ENCODE measurements around the gene BGLAP. TPM values are rescaled to one million over a fixed set of nuclear protein-coding genes. Genes with fewer than 3 reads are reported as not detected.
"Not testable (repeated sequence)": the region's sequence is repeated elsewhere in the genome, so short reads cannot be mapped to it uniquely, and the experiment has no call there.

BGLAP gene
- 0.45 and 0.74 TPM in 2 replicates for polyA plus RNA-seq (2014; cell fraction: cytosol; rRNA removed)
- 5.9 and 10.0 TPM in 2 replicates for polyA plus RNA-seq (2014; cell fraction: nucleus; rRNA removed)

DNA sequence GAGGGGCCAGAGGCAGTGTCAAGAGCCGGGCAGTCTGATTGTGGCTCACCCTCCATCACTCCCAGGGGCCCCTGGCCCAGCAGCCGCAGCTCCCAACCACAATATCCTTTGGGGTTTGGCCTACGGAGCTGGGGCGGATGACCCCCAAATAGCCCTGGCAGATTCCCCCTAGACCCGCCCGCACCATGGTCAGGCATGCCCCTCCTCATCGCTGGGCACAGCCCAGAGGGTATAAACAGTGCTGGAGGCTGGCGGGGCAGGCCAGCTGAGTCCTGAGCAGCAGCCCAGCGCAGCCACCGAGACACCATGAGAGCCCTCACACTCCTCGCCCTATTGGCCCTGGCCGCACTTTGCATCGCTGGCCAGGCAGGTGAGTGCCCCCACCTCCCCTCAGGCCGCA, at the start of gene BGLAP:
TSS of gene BGLAP (plus strand) at position 259 of the 400 bp plus-strand sequence. CDS start at position 307, 48 bp downstream.
- no peak for DNase-seq (ENCODE audit: low spot score)

DNA sequence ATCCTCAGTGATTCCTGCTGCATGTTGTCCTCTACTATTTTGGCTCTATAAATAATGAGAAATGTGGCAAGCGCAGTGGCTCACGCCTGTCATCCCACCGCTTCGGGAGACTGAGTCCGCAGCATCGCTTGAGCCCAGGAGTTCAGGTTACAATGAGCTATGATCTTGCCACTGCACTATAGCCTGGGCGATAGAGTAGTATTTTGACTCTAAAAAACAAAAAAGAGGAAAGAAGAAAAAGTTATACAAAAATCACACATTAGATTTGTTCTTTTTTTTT, 48.8 kb upstream of the BGLAP start:
- DNase-seq (ENCODE audit: low spot score), result no peak

DNA sequence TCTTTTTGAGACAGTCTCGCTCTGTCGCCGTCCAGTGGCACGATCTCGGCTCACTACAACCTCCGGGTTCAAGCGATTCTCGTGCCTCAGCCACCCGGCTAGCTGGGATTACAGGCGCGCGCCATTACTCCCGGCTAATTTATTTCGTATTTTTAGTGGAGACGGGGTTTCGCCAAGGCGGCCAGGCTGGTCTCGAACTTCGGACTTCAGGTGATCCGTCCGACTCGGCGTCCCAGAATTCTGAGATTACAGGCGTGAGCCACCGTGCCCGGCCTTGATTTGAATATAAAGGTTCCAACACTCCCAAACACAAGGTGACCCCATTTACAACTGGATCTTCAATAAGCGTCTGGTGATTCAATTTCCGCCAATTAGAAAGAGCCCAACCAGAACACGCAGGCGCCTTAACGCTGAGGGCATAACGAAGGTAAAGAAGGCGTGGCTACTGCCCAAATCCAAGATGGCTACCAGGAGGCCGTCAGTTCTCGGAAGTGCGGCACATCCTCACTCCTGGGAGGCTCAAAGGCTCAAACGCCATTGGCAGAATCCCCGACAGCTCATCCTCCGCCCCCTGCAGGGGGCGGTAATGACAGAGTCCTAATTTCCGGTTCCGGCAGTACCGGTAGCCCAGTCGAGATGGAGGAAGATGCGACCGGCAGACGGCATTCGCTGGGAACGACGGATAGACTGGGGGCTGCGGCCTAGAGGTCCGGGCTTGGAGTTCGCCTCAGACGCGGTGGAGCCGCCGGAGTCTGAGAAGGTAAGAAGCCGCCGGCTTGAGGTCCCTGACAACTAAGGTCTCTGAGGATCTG, 48.3 kb upstream of the BGLAP start, which contains the start of gene SLC25A44:
TSS of gene SLC25A44 (plus strand) at position 617 of the 812 bp plus-strand sequence. CDS start 5,744 bp downstream, outside the sequence.
- peak; percentile 100 for DNase-seq (ENCODE audit: low spot score)

DNA sequence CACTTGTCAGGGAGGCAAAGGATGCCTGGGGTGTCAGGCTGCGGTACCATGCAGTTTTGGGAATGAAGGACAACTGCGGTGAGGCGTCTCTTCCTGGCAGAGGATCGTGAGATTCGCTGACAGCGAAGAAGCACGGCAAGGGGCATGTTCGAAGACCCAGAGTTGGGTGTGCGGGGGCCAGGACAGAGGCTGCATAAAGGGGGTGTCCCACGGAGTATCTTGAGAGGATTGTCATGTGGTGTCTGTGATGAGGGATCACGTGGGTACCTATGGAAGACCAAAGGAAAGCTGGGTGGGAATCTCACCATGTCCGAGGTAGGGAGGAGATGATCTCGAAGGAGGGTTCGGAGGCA, 47.7 kb upstream of the BGLAP start:
- no peak for DNase-seq (ENCODE audit: low spot score)

DNA sequence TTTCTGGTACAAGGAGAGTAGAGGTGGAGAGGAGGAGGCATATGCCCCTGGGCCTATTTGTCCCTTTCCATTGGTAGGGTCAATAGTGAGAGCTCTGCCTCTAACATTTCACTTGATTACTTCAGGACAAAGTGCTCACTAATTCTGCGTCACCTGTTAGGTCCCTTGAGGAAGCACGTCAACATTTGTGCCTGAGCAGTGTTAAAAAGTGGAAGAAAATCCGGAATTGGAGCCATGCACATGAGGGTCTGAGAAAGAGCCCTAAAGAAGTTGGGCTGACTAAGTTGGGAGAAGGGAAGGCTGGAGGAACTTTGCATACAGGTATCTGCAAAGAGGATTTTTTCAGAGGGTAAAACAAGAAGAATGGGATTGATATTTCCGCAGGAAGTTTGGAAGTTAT, 46.1 kb upstream of the BGLAP start:
- DNase-seq (ENCODE audit: low spot score), result no peak

DNA sequence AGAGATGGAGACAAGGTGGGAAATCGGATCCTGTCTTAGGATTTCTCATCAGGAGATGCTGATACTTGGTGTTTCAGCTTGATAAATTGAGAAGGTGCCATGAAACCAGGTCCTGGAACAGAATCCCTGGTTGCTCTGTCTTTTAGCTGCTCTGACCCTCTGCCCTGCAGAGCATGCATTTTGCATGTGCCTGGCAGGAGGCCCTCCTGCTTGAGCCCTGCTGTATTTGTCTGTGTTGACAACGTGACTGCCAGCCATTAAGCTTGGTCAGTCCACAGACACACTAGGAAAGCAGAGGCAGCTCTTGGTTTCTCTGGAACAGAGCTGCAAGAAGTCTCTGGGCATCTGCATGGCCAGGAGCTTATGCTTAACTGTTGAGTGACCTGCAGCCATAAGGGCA, 45.5 kb upstream of the BGLAP start:
- DNase-seq (ENCODE audit: low spot score), result no peak

DNA sequence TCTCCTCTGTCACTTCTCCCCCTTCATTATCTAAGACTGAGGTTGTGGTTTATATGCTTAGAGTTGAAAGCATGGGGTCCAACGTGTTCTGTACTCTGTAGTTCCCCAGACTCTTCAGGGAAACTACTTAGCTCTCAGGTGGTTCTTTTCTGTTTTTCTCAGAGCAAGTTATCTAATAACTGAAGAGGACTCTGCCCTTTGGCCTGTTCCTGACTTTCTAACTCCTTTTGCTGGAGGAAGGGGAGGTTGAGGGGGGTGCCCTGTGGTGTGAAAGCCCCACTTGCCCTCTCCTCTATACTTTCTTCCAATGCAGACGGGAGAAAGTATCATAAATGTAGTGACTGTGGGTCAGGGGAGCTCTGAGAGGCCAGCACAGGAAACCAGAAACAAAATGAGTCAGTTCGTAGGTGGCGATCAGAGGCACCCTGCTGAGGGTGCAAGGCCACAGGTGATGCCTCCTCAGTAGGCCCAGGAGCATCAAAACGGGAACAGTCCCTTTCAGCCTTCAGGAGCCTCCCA, 43.1 kb upstream of the BGLAP start:
- DNase-seq (ENCODE audit: low spot score), result no peak

DNA sequence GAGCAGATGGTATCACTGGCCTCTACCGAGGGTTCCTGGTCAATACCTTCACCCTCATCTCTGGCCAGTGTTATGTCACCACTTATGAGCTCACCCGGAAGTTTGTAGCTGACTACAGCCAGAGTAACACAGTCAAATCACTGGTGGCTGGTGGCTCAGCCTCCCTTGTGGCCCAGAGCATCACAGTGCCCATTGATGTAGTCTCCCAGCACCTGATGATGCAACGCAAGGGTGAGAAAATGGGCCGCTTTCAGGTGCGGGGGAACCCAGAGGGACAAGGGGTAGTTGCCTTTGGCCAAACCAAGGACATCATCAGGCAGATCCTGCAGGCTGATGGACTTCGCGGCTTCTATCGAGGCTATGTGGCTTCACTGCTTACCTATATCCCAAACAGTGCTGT, 41.9 kb upstream of the BGLAP start:
- DNase-seq (ENCODE audit: low spot score), result no peak

DNA sequence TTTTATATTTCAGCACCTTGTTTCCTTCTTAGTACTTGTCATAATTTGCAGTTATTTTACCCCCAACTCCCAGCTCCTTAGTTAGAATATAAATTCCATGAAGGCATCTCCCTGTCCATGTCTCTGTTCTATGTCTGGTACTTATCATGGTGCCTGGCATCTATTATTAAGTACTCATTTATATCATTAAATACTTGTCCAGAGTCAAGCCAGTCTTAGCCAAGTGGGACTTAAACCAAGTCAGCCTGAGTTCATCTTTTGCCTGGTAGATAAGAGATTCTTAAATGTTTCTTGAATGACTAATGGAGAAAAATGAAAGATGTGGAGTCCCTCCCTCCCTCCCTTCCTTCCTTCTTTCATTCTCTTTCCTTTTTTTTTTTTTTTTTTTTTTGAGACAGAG, 38.7 kb upstream of the BGLAP start:
- no peak for DNase-seq (ENCODE audit: low spot score)

DNA sequence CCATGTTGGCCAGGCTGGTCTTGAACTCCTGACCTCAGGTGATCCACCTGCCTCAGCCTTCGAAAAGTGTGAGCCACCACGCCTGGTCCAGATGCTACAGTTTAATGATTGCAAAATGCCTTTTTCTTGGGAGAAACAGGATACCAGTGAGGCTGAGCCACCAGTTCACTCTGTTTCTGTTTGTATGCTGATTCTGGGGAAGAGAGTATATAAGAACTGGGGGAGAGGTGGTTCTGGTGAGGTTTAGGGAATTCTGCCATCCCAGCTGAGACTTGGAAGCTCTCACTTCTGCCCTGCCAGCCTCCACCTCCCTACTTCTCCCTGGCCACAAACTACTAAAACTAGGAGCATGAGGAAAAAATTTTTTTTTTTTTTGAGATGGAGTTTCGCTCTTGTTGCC, 37.3 kb upstream of the BGLAP start:
- DNase-seq (ENCODE audit: low spot score), result no peak

DNA sequence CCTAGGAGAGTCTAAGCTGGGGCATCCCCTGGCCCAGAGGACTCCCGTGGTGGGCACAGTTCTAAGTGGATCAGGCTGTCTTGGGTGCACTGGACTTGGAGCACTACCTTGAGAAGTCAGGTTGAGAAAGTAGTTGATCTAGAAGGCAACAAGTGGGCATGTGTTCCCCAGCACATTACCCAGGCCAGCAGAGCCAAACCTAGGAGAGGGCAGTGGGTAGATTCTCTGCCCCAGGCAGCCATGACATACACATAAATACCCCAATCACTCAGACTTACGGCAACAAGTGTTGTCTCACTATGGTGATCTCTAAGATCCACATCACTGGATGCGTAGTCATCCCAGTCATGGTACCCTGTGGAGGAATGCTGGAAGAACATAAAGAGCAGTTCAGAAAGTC, 30.7 kb upstream of the BGLAP start:
- DNase-seq (ENCODE audit: low spot score), result no peak

DNA sequence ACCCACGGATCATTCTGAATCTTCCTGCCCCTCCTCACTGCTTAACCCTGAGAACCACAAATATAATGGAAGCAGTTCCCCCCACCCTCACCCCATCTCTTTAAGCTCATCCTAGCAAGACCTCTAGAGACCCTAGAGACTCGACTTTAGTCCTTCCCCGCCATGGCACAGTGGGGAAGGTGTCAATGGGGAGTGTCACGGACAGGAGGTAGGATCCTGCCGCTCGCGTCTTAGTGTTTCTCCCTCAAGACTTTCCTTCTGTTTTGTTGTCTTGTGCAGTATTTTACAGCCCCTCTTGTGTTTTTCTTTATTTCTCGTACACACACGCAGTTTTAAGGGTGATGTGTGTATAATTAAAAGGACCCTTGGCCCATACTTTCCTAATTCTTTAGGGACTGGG, 29.9 kb upstream of the BGLAP start:
- DNase-seq (ENCODE audit: low spot score), result no peak

DNA sequence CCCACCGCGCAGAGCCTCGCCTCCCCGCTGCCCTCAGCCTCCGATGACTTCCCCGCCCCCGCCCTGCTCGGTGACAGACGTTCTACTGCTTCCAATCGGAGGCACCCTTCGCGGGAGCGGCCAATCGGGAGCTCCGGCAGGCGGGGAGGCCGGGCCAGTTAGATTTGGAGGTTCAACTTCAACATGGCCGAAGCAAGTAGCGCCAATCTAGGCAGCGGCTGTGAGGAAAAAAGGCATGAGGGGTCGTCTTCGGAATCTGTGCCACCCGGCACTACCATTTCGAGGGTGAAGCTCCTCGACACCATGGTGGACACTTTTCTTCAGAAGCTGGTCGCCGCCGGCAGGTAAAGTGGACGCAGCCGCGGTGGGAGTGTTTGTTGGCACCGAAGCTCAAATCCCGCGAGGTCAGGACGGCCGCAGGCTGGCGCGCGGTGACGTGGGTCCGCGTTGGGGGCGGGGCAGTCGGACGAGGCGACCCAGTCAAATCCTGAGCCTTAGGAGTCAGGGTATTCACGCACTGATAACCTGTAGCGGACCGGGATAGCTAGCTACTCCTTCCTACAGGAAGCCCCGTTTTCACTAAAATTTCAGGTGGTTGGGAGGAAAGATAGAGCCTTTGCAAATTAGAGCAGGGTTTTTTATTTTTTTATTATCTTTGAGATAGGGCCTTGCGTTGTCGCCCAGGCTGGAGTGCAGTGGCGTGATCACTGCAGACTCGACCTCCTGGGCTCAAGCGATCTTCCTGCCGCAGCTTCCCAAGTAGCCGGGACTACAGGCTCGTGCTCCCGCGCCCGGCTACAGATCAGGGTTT, 28.9 kb upstream of the BGLAP start, which contains the start of gene PMF1:
TSS of gene PMF1 (plus strand) at position 175 of the 811 bp plus-strand sequence. CDS start at position 184, 9 bp downstream.
- peak; percentile 98 for DNase-seq (ENCODE audit: low spot score)

DNA sequence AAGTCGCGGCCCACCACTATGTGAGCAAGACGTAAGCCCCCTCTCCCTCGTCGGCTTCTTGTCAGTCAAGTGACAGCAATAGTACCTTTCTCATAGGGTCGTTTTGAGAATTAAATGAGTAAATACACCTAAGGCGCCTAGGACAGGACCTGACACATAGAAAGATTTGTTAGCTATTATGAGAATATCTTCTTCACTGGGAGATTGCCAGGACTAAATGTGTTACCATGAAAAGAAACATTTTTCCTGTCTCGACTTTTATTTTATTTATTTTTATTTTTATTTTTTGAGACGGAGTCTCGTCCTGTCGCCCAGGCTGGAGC, 28.4 kb upstream of the BGLAP start:
- no peak for DNase-seq (ENCODE audit: low spot score)

DNA sequence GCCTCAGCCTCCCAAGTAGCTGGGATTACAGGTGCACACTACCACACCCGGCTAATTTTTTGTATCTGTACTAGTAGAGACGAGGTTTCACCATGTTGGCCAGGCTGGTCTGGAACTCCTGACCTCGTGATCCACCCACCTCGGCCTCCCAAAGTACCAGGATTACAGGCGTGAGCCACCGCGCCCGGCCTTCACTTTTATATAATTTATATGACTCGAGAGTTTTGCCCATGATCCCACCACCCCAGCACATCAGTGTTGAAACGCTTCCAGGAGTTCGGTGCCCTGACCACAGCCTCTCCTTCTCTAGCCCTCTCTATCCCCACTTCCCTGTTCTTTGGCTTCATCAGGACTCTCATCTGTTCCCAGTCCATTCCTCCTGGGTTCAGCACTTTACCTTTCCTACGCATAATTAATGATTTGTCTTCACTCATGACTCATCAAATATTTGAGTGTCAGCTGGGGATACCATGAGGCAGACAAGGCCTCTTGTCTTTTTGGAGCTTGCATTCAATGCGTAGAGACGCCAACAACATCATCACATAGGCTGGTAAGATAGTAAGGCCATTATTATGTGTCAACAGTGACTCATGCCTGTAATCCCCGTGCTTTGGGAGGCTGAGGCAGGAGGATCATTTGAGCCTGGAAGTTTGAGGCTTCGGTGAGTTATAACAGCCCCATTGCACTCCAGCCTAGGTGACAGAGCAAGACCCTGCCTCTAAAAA, 27.8 kb upstream of the BGLAP start:
- DNase-seq (ENCODE audit: low spot score), result no peak

DNA sequence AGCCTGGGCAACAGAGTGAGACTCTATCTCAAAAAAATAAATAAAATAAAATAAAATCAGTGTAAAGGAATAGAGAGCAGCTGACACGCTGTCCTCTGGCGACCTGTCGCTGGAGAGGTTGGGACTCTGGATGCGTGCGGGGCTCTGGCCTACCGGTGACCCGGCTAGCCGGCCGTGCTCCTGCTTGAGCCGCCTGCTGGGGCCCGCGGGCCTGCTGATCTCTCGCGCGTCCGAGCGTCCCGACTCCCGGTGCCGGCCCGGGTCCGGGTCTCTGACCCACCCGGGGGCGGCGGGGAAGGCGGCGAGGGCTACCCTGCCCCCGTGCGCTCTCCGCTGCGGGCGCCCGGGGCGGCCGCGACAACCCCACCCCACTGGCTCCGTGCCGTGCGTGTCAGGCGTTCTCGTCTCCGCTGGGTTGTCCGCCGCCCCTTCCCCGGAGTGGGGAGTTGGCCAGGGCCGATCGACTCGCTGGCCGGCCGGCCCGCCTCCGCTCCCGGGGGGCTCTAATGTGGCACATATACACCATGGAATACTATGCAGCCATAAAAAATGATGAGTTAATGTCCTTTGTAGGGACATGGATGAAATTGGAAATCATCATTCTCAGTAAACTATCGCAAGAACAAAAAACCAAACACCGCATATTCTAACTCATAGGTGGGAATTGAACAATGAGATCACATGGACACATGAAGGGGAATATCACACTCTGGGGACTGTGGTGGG, 25.5 kb upstream of the BGLAP start:
- not testable (repeated sequence) for DNase-seq (ENCODE audit: low spot score)

DNA sequence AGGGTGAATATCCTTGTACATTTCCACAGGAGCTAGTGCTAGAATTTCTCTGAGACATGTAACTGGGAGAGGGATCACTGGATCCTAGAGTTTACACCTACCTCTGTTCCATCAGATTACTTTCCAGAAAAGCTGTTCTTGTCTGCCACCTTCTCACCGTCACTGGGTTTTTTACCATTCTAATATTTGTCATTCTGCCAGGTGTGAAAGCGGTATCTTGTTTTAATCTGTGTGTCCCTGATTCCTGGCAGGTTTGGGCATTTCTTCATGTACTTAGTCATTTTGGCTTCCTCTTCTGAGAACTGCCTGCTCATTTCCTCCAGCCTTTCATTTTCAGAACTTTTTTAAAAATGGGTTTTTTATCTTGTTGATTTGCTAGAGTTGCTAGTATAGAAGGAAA, 24.1 kb upstream of the BGLAP start:
- DNase-seq (ENCODE audit: low spot score), result no peak

DNA sequence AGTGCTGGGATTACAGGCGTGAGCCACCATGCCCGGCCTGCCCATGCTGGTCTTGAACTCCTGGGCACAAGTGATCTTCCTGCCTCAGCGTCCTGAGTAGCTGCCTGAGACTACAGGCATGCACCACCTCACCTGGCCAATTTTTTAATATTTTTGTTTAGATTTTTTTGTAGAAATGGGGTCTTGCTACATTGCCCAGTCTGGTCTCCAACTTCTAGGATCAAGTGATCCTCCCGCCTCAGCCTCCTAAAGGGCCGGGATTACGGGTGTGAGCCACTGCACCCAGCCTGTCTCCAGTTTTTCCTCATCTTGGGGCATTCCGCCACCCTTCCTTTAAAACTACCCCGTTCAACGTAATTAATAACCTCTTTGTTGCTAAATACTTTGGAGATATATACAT, 21.8 kb upstream of the BGLAP start:
- DNase-seq (ENCODE audit: low spot score), result no peak

DNA sequence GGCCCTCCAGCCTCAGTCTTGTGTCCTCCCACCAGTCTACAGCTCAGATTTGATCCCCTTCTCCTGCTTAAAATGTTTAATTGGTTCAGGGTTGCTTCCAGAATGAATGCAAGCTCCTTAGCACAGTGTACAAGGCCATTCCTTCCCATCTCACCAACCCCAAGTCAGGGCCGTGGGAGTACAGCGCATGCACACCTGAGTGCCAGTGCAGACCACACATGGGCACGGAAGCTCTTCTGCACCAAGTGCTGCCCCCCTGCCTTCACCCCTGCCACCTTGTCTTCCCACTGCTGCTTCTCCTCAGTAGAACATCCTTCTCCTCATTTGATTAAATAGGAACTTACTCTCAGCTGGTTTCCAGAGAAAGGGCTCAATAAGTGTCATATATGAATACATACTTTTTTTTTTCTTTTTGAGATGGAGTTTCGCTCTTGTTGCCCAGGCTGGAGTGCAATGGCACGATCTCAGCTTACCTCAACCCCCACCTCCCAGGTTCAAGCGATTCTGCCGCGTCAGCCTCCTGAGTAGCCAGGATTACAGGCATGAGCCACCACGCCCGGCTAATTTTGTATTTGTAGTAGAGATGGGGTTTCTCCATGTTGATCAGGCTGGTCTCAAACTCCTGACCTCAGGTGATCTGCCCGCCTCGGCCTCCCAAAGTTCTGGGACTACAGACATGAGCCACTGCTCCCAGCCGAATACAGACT, 19.8 kb upstream of the BGLAP start:
- DNase-seq (ENCODE audit: low spot score), result no peak

DNA sequence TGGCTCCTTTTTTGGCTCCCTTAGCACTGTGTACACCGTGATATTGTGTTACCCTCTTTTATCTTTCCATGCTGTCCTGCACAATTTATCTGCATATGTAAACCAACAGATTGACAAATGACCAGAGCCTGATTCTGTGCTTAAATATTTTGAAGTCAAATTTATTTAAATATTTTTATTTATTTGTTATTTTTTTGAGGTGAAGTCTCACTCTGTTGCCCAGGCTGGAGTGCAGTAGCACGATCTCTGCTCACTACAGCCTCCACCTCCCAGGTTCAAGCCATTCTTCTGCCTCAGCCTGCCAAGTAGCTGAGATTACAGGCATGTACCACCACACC, 16.3 kb upstream of the BGLAP start:
- DNase-seq (ENCODE audit: low spot score), result no peak

DNA sequence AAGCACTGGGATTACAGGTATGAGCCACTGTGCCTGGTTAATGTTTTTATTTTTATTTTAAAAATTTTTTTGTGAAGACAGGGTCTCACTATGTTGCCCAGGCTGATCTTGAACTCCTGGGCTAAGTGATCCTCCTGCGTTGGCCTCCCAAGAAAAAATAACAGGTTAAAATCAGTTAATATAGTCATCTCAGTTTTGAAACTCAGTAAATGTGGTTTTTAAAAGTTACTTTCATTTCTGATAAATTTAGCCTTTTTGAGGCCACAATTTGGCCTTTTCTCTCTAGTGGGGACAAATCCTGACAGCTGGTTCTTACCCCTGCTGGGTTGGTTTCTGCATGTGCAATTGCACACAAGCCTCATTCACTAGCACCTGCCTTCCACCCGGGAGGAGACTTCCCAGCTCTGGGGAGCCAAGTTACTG, 15.9 kb upstream of the BGLAP start:
- no peak for DNase-seq (ENCODE audit: low spot score)
